ENCODE measurements around the gene RCOR2. TPM values are rescaled to one million over a fixed set of nuclear protein-coding genes. Genes with fewer than 3 reads are reported as not detected.
A peak's percentile ranks its signal among the peaks of the same experiment; 100 is the strongest.

Gene RCOR2
- total and polyA plus RNA-seq, 2 of the 13 experiments (the other 11 are each of a cell fraction or from before 2014, with no cell fraction given): 8.3 to 8.5 TPM

GRCh38 chr11:63871962-63872799 lies 44.8 kb downstream of the RCOR2 start (continued):
- TF ChIP-seq NCOA5 (CRISPR knock-in tag; IDR thresholded peaks at IDR 0.05) (no peak), ZNF383 (CRISPR knock-in tag; IDR thresholded peaks at IDR 0.05; ENCODE audit: borderline replicate concordance) (no peak), ZNF510 (CRISPR knock-in tag; IDR thresholded peaks at IDR 0.05; ENCODE audit: low read depth) (no peak), ARNTL (CRISPR knock-in tag; IDR thresholded peaks at IDR 0.05) (no peak), HNF4G (IDR thresholded peaks at IDR 0.05; ENCODE audit: borderline replicate concordance, low read depth, low read length) (peak; percentile 26; the same call in 1 of the 2 replicates), HNF4G (CRISPR knock-in tag; IDR thresholded peaks at IDR 0.05; ENCODE audit: borderline replicate concordance, low read depth) (no peak), IKZF1 (IDR thresholded peaks at IDR 0.05) (no peak), ZNF580 (CRISPR knock-in tag; IDR thresholded peaks at IDR 0.05; ENCODE audit: borderline replicate concordance, low read depth) (peak; percentile 86; the same call in 1 of the 2 replicates), ZNF280B (CRISPR knock-in tag; IDR thresholded peaks at IDR 0.05; ENCODE audit: borderline replicate concordance) (no peak), ZNF34 (CRISPR knock-in tag; IDR thresholded peaks at IDR 0.05; ENCODE audit: borderline replicate concordance) (no peak), SP140L (CRISPR knock-in tag; IDR thresholded peaks at IDR 0.05; ENCODE audit: borderline replicate concordance) (peak; percentile 80; the same call in 1 of the 2 replicates), SYNCRIP (IDR thresholded peaks at IDR 0.05; ENCODE audit: insufficient read depth, low read depth, low read length) (no peak), ELF4 (CRISPR knock-in tag; IDR thresholded peaks at IDR 0.05; ENCODE audit: borderline replicate concordance) (0 out of 2 replicates have a peak, but pooled peaks have one; percentile 30), HINFP (CRISPR knock-in tag; IDR thresholded peaks at IDR 0.05; ENCODE audit: low read depth) (no peak), HNRNPUL1 (IDR thresholded peaks at IDR 0.05; ENCODE audit: low read depth, low read length) (no peak), CBX5 (CRISPR knock-in tag; IDR thresholded peaks at IDR 0.05; ENCODE audit: borderline replicate concordance) (peak; percentile 82; the same call in 1 of the 2 replicates), ARID4A (CRISPR knock-in tag; IDR thresholded peaks at IDR 0.05; ENCODE audit: borderline replicate concordance) (peak; percentile 85; the same call in 1 of the 2 replicates), TRAFD1 (CRISPR knock-in tag; IDR thresholded peaks at IDR 0.05; ENCODE audit: borderline replicate concordance) (no peak; the same call in 1 of the 2 replicates)

Measured in HepG2 (cell line).